Suprapubic skin (tissue), 4 donors: Measurements from ENCODE around the gene SLC16A10.

Experiments
- EP300 ChIP-seq: sonication (generic); formaldehyde crosslinking; IDR thresholded peaks from one replicate; pipeline ENCODE4 v1.6.1; 2017; ENCODE audit warnings: antibody characterized with exemption
- POLR2A ChIP-seq, 2 donors: fragments of 450-650 bp; IDR thresholded peaks; one replicate each; pipeline ENCODE4 v1.6.1; 2017; ENCODE audit warnings: antibody characterized with exemption in 2 of 2, mild to moderate bottlenecking in 2 of 2, moderate library complexity in 2 of 2
- POLR2AphosphoS5 ChIP-seq, 3 donors: sonication (generic); formaldehyde crosslinking; IDR thresholded peaks; one replicate each; pipeline ENCODE4 v1.6.1; 2017; ENCODE audit warnings: antibody characterized with exemption in 3 of 3
- TF ChIP-seq, protein P1 (sequence below), 2 donors: fragments of 200-600 bp in 1 of 2; fragments of 450-650 bp in 1 of 2; sonication (generic) in 1 of 2; IDR thresholded peaks; one replicate each; pipeline ENCODE4 v1.5.1; 2016 to 2019; ENCODE audit warnings: antibody characterized with exemption in 2 of 2, mild to moderate bottlenecking in 1 of 2, moderate library complexity in 1 of 2

DNA sequence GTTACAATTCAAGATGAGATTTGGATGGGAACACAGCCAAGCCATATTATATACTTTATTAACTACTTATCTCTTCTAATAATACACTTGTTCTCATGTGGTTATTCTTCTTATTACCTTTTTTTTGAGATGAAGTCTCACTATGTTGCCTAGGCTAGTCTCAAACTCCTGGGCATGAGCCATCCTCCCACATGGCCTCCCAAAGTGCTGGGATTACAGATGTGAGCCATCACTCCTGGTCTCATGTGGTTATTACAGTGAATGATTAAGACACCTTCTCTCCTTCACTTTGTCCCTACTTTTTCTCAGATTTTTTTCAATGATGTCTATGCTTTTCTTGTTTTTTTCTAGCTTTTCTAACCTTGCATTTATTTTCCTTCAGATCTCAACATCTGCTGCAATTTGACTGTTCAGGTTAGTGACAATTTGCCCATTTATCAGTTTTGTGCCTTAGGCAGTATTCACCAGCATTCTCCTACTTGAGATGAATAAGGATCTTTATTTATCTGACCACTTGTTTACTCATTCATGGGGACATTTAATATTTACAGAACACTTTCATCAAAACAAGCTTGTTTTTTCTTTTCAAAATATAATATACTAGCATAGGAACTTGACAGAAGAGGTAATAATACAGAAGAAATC is 105.7 kb downstream of the SLC16A10 start:
- TF ChIP-seq, protein P1, sequence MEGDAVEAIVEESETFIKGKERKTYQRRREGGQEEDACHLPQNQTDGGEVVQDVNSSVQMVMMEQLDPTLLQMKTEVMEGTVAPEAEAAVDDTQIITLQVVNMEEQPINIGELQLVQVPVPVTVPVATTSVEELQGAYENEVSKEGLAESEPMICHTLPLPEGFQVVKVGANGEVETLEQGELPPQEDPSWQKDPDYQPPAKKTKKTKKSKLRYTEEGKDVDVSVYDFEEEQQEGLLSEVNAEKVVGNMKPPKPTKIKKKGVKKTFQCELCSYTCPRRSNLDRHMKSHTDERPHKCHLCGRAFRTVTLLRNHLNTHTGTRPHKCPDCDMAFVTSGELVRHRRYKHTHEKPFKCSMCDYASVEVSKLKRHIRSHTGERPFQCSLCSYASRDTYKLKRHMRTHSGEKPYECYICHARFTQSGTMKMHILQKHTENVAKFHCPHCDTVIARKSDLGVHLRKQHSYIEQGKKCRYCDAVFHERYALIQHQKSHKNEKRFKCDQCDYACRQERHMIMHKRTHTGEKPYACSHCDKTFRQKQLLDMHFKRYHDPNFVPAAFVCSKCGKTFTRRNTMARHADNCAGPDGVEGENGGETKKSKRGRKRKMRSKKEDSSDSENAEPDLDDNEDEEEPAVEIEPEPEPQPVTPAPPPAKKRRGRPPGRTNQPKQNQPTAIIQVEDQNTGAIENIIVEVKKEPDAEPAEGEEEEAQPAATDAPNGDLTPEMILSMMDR (IDR thresholded peaks at IDR 0.05) = no peak
- TF ChIP-seq POLR2AphosphoS5 (IDR thresholded peaks at IDR 0.05) (no peak), POLR2A (IDR thresholded peaks at IDR 0.05) (no peak), EP300 (no peak)
